HG02840 (cell line): ENCODE data around the gene PFKFB4.

ENCODE experiments used
- ATAC-seq: cut with Tn5 transposase; IDR thresholded peaks from one replicate; pipeline ENCODE4 v1.9.1; 2021; ENCODE audit warnings: mild to moderate bottlenecking, moderate library complexity, moderate number of reproducible peaks; ENCODE audit not compliant: unreplicated experiment, low FRiP score

PFKFB4 gene

DNA sequence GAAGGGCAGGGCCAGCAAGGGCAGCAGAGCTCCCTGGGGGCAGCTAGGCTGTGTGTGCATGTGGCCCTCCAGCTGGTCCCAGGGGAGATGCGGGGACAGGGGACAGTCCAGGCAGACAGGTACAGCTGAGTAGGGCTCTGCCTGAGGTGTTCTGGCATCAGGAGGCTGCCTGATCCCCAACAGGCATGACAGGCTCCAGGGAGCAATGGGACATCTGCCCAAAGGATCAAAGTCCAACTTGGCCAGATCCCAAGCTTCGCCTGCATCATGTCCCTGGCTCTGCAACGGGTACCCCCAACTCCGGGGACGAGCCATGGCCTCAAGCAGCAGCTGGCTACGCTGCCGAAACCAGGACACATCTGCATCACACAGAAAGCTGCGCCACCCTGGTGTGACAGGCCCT is 88.3 kb downstream of the PFKFB4 start:
- no peak for ATAC-seq
